ENCODE results near the gene RAD1.

Gene RAD1

DNA sequence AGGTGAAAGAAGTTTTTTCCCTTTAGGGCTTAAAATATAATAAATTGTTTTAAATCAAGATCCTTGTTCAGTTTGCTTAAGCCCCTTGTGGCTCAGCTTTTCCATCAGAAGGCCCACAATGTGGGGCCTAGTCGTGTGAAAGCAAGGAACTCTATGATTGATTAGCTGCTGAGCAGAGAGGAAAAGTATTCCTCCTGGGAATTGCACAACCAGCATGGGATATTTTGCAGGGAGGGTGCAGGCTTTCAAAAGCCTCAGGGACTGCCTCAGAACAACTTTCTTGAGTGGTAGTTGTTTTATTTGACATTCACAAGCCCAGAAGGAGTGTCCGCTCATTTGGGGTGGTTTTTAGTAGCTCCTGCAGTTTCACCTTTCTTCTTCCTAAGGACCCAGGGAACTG lies 56.5 kb downstream of the RAD1 start:
- DNase-seq, result no peak

DNA sequence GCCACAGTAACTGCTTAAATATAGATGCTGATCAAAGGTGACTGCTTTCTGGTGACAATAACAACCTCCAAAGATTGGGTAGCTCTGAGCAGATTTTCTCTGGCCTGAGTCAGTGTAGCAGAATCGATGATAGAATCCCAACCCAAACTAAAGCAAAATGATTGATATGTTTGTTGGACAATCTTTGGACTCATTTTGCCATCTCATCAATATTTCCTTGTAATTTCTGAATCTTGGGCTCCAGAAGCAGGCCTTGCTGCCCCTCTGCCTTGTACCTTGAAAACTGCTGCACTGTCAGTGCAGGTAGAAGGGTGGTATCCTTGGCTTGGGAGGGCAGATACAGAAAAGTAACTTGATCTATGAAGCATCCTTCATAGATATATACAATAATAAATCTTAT lies 57.4 kb downstream of the RAD1 start:
- no peak for DNase-seq

DNA sequence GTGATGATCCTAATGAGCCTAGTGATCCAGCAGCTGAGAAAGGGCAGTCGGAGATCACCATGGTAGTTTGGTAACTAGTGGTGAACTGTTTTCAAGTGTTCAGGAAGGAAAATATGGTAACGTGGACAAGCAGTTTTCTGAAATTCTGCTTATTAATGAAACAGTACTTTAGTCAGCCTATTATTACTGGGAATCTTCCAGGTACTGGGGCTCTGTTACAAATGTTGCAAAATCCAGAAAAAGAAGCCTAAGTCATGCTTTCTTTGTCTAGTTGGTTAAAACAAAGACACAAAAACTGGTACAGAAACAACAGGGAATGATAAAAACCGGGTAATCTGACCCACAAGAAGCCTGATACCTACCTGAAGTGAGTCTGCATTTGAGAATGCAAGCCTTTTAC lies 58.1 kb downstream of the RAD1 start:
- DNase-seq, result no peak

All from GOT3 (cell line).